ENCODE results near the gene SLC43A3.
A peak's percentile ranks its signal among the peaks of the same experiment; 100 is the strongest.
"Not testable (repeated sequence)": the region's sequence is repeated elsewhere in the genome, so short reads cannot be mapped to it uniquely, and the experiment has no call there.

SLC43A3 gene

GRCh38 chr11:57458060-57458409 is 31.1 kb upstream of the SLC43A3 start:
- H4K20me1 ChIP-seq: peaks cover 0 to 29% (median 13%) of the 10 kb centered on the region in 11 experiments; a peak in 12 of 22 replicates
- TF ChIP-seq Cebpa-rat (IDR thresholded peaks at IDR 0.05): no peak
- H3K9ac ChIP-seq: peak overlapping the region in 2 of 11 experiments; percentile 32 to 57; a peak in 1 of 22 replicates
- peaks cover 36 to 53% (median 48%) of the 10 kb centered on the region in 11 experiments for H3K27me3 ChIP-seq
- peaks cover 20 to 51% (median 42%) of the 10 kb centered on the region in 10 experiments for H3K4me1 ChIP-seq
- H3K36me3 ChIP-seq: no peaks in the 10 kb centered on the region
- H3K9me3 ChIP-seq (replicated peaks in 1 of 11): no peaks in the 10 kb centered on the region
- peak overlapping the region; percentile 88 to 99 (median 95) for H3K4me2 ChIP-seq
- peak overlapping the region in 5 of 10 experiments; percentile 58 to 78 (median 68); a peak in 10 of 20 replicates for H3K4me3 ChIP-seq
- H3K27ac ChIP-seq: no peak overlapping the region

- H3K9me3 ChIP-seq (replicated peaks in 1 of 11): no peaks in the 10 kb centered on the region
- peak overlapping the region; percentile 88 to 99 (median 95); a peak in 21 of 22 replicates for H3K4me2 ChIP-seq
- peaks cover 20 to 47% (median 38%) of the 10 kb centered on the region in 10 experiments for H3K4me1 ChIP-seq
- peak overlapping the region in 2 of 10 experiments; percentile 68 to 78; a peak in 4 of 20 replicates for H3K4me3 ChIP-seq
- no peak overlapping the region for H3K27ac ChIP-seq
- no peak overlapping the region for H3K9ac ChIP-seq
- peaks cover 36 to 53% (median 48%) of the 10 kb centered on the region in 11 experiments for H3K27me3 ChIP-seq
- TF ChIP-seq Cebpa-rat (IDR thresholded peaks at IDR 0.05): no peak
- H3K36me3 ChIP-seq: no peaks in the 10 kb centered on the region
- H4K20me1 ChIP-seq: peaks cover 0 to 29% (median 13%) of the 10 kb centered on the region in 11 experiments; a peak in 12 of 22 replicates
Observed at GRCh38 chr11:57457643-57458023, 30.7 kb upstream of the SLC43A3 start.

GRCh38 chr11:57456960-57457642 is 30.2 kb upstream of the SLC43A3 start:
- TF ChIP-seq Cebpa-rat (IDR thresholded peaks at IDR 0.05): no peak
- no peak overlapping the region; a peak in 1 of 22 replicates for H3K9ac ChIP-seq

GRCh38 chr11:57453543-57454177 is 26.7 kb upstream of the SLC43A3 start:
- peaks cover 4 to 13% (median 9%) of the 10 kb centered on the region in 10 experiments; a peak in 17 of 20 replicates for H3K4me1 ChIP-seq
- H3K27ac ChIP-seq: no peak overlapping the region
- no peak overlapping the region for H3K4me2 ChIP-seq
- H4K20me1 ChIP-seq: peaks cover 0 to 6% (median 0%) of the 10 kb centered on the region in 11 experiments; a peak in 2 of 22 replicates
- H3K36me3 ChIP-seq: no peaks in the 10 kb centered on the region
- peaks cover 13 to 14% (median 14%) of the 10 kb centered on the region in 11 experiments for H3K27me3 ChIP-seq
- H3K9me3 ChIP-seq (replicated peaks in 1 of 11): no peaks in the 10 kb centered on the region
- no peak for TF ChIP-seq Cebpa-rat (IDR thresholded peaks at IDR 0.05)
- no peak overlapping the region for H3K4me3 ChIP-seq
- H3K9ac ChIP-seq: no peak overlapping the region

More at GRCh38 chr11:57456960-57457642, 30.2 kb upstream of the SLC43A3 start:
- Histone ChIP-seq H3K9me3 (replicated peaks in 1 of 11) (no peaks in the 10 kb centered on the region), H3K27ac (no peak overlapping the region), H3K4me1 (peaks cover 20 to 42% (median 33%) of the 10 kb centered on the region in 10 experiments), H4K20me1 (peaks cover 0 to 25% (median 12%) of the 10 kb centered on the region in 11 experiments; a peak in 12 of 22 replicates), H3K4me2 (peak overlapping the region; percentile 35 to 99 (median 95); a peak in 19 of 22 replicates), H3K36me3 (no peaks in the 10 kb centered on the region), H3K4me3 (0 out of 20 replicates have a peak overlapping the region, but pooled peaks of 1 of the 10 experiments have one; percentile 68), H3K27me3 (peaks cover 36 to 49% (median 46%) of the 10 kb centered on the region in 11 experiments)

GRCh38 chr11:57446055-57446454 is 19.1 kb upstream of the SLC43A3 start:
- H3K27me3 ChIP-seq: no peaks in the 10 kb centered on the region
- H3K4me2 ChIP-seq: no peak overlapping the region
- H3K4me1 ChIP-seq: no peaks in the 10 kb centered on the region
- TF ChIP-seq Cebpa-rat (IDR thresholded peaks at IDR 0.05): no peak
- H3K9ac ChIP-seq: no peak overlapping the region
- H4K20me1 ChIP-seq: no peaks in the 10 kb centered on the region; a peak in 1 of 22 replicates
- H3K36me3 ChIP-seq: no peaks in the 10 kb centered on the region
- no peak overlapping the region for H3K27ac ChIP-seq
- H3K9me3 ChIP-seq (replicated peaks in 1 of 11): no peaks in the 10 kb centered on the region
- no peak overlapping the region for H3K4me3 ChIP-seq

GRCh38 chr11:57445122-57445394 is 18.1 kb upstream of the SLC43A3 start:
- not testable (repeated sequence) for H3K27me3 ChIP-seq; H3K9me3 ChIP-seq (replicated peaks in 1 of 11); H4K20me1 ChIP-seq; H3K4me1 ChIP-seq; H3K4me2 ChIP-seq; H3K36me3 ChIP-seq; H3K9ac ChIP-seq; H3K4me3 ChIP-seq; H3K27ac ChIP-seq

- Histone ChIP-seq H3K9me3 (replicated peaks in 1 of 11) (no peaks in the 10 kb centered on the region), H3K36me3 (no peaks in the 10 kb centered on the region), H3K27me3 (no peaks in the 10 kb centered on the region), H3K4me2 (no peak overlapping the region), H4K20me1 (no peaks in the 10 kb centered on the region; a peak in 1 of 22 replicates), H3K27ac (no peak overlapping the region), H3K9ac (no peak overlapping the region), H3K4me3 (no peak overlapping the region), H3K4me1 (no peaks in the 10 kb centered on the region)
- no peak for TF ChIP-seq Cebpa-rat (IDR thresholded peaks at IDR 0.05)
Observed at GRCh38 chr11:57444362-57445121, 17.6 kb upstream of the SLC43A3 start.

- Histone ChIP-seq H3K27ac (no peak overlapping the region), H3K36me3 (no peaks in the 10 kb centered on the region), H4K20me1 (no peaks in the 10 kb centered on the region), H3K9ac (no peak overlapping the region), H3K27me3 (no peaks in the 10 kb centered on the region), H3K9me3 (replicated peaks in 1 of 11) (no peaks in the 10 kb centered on the region), H3K4me1 (no peaks in the 10 kb centered on the region), H3K4me3 (no peak overlapping the region), H3K4me2 (no peak overlapping the region)
- TF ChIP-seq Cebpa-rat (IDR thresholded peaks at IDR 0.05): no peak
Observed at GRCh38 chr11:57440744-57441414, 14.0 kb upstream of the SLC43A3 start.

GRCh38 chr11:57439786-57440185 is 12.9 kb upstream of the SLC43A3 start:
- Histone ChIP-seq H3K36me3 (no peaks in the 10 kb centered on the region), H3K9ac (no peak overlapping the region), H3K4me2 (no peak overlapping the region), H4K20me1 (no peaks in the 10 kb centered on the region), H3K4me1 (peaks cover 0 to 8% (median 2%) of the 10 kb centered on the region in 10 experiments; a peak in 9 of 20 replicates), H3K27me3 (no peaks in the 10 kb centered on the region), H3K4me3 (no peak overlapping the region), H3K9me3 (replicated peaks in 1 of 11) (no peaks in the 10 kb centered on the region), H3K27ac (no peak overlapping the region)
- no peak for TF ChIP-seq Cebpa-rat (IDR thresholded peaks at IDR 0.05)

Data from BLaER1 treated with 17β-estradiol and CSF1 and Interleukin-3, amounts not matched to agents 10 nM and 100 nM (cell line).